Activated CD8-positive, alpha-beta memory T cell treated with anti-CD3 and anti-CD28 coated beads, Interleukin-2, amount 50 U/mL, for 4 hours (primary cell): ENCODE data around the gene SYNE1.
"Not testable (repeated sequence)": the region's sequence is repeated elsewhere in the genome, so short reads cannot be mapped to it uniquely, and the experiment has no call there.

Experiments used
- DNase-seq: peaks from one replicate; pipeline ENCODE4 v3.0.0-alpha.2; 2020

SYNE1 gene

GRCh38 chr6:152625213-152625612 lies 11.9 kb downstream of the SYNE1 start:
- DNase-seq, result no peak

GRCh38 chr6:152614776-152615175 lies 22.4 kb downstream of the SYNE1 start:
- DNase-seq, result not testable (repeated sequence)

GRCh38 chr6:152609125-152609670 lies 28.0 kb downstream of the SYNE1 start:
- DNase-seq, result no peak

GRCh38 chr6:152605941-152606340 lies 31.2 kb downstream of the SYNE1 start:
- no peak for DNase-seq

- no peak for DNase-seq
These were observed 31.8 kb downstream of the SYNE1 start for GRCh38 chr6:152605342-152605741.

GRCh38 chr6:152603911-152604310 lies 33.3 kb downstream of the SYNE1 start:
- DNase-seq, result no peak

- no peak for DNase-seq
These were observed 37.1 kb downstream of the SYNE1 start for GRCh38 chr6:152600022-152600421.

GRCh38 chr6:152598901-152599537 lies 38.1 kb downstream of the SYNE1 start:
- no peak for DNase-seq

- DNase-seq, result no peak
These were observed 38.7 kb downstream of the SYNE1 start for GRCh38 chr6:152598421-152598820.

GRCh38 chr6:152596726-152597125 lies 40.4 kb downstream of the SYNE1 start:
- DNase-seq, result no peak

GRCh38 chr6:152595499-152595898 lies 41.7 kb downstream of the SYNE1 start:
- no peak for DNase-seq

GRCh38 chr6:152594701-152595100 lies 42.5 kb downstream of the SYNE1 start:
- DNase-seq, result no peak

GRCh38 chr6:152588456-152588855 lies 48.7 kb downstream of the SYNE1 start:
- DNase-seq, result no peak

GRCh38 chr6:152587473-152587872 lies 49.7 kb downstream of the SYNE1 start:
- DNase-seq, result no peak

- no peak for DNase-seq
These were observed 51.9 kb downstream of the SYNE1 start for GRCh38 chr6:152585236-152585635.

- DNase-seq, result no peak
These were observed 53.3 kb downstream of the SYNE1 start for GRCh38 chr6:152583888-152584287.

GRCh38 chr6:152576525-152576924 lies 60.6 kb downstream of the SYNE1 start:
- no peak for DNase-seq

GRCh38 chr6:152575621-152576150 lies 61.5 kb downstream of the SYNE1 start:
- no peak for DNase-seq

- no peak for DNase-seq
These were observed 62.0 kb downstream of the SYNE1 start for GRCh38 chr6:152575161-152575560.

- DNase-seq, result no peak
These were observed 63.4 kb downstream of the SYNE1 start for GRCh38 chr6:152573762-152574161.

GRCh38 chr6:152572338-152573088 lies 64.6 kb downstream of the SYNE1 start:
- no peak for DNase-seq

- no peak for DNase-seq
These were observed 65.2 kb downstream of the SYNE1 start for GRCh38 chr6:152571943-152572337.

- DNase-seq, result no peak
These were observed 66.1 kb downstream of the SYNE1 start for GRCh38 chr6:152571089-152571488.
